ENCODE results near the gene TOR1AIP2. TPM values are rescaled to one million over a fixed set of nuclear protein-coding genes. Genes with fewer than 3 reads are reported as not detected.

Gene TOR1AIP2
- total and polyA plus RNA-seq, 3 experiments from 2014 or later: 10.1 to 71.6 (median 71.4) TPM

DNA sequence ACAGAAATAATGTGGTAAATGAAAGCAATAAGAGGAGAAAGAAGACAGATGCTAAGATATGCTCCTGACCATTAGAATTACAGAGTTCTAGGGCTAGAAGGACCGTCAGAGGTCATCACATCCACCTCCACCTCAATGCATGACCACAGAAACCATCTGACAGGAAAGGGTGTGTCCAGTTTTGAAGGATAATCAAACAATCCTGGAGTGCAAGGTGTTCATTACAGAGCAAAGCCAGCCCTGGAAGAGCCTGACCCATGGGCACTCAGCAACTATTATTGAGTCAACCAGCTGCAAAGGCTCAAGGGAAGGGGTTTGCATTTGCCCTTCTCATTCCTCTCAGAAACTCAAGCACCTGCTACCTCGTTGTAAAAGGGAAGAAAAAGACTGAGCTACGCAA is 46.4 kb downstream of the TOR1AIP2 start:
- no peak for DNase-seq
- Histone ChIP-seq H3K36me3 (ENCODE audit: insufficient read depth, low read length) (no peaks in the 10 kb centered on the region), H3K4me3 (ENCODE audit: low read length) (no peak overlapping the region), H3K27me3 (ENCODE audit: insufficient read depth, low read length, poor library complexity, severe bottlenecking) (no peaks in the 10 kb centered on the region), H3K4me1 (ENCODE audit: insufficient read depth, low read length) (peaks cover 20% of the 10 kb centered on the region), H3K9me3 (ENCODE audit: low read length) (no peaks in the 10 kb centered on the region), H3K27ac (ENCODE audit: low read depth, low read length) (no peak overlapping the region)
- Mint-ChIP-seq H3K27me3 (peaks cover 2 to 24% of the 10 kb centered on the region in 2 donors), H3K27ac (peak overlapping the region in 5 of 8 donors; percentile 4 to 54 (median 51)), H3K36me3 (peaks cover 0 to 2% (median 0%) of the 10 kb centered on the region in 3 donors), H3K9me3 (no peaks in the 10 kb centered on the region), H3K4me3 (peak overlapping the region in 4 of 7 donors; percentile 12 to 63 (median 30)), H3K4me1 (peaks cover 21 to 24% (median 22%) of the 10 kb centered on the region in 3 donors)
- POLR2A ChIA-PET: no interaction called here
- CTCF ChIA-PET: interaction anchor here (1.3 to 1.8 kb wide), 2 partner anchors 17 to 22 kb away, joined by 7 read pairs; no protein-coding TSS in a partner anchor

DNA sequence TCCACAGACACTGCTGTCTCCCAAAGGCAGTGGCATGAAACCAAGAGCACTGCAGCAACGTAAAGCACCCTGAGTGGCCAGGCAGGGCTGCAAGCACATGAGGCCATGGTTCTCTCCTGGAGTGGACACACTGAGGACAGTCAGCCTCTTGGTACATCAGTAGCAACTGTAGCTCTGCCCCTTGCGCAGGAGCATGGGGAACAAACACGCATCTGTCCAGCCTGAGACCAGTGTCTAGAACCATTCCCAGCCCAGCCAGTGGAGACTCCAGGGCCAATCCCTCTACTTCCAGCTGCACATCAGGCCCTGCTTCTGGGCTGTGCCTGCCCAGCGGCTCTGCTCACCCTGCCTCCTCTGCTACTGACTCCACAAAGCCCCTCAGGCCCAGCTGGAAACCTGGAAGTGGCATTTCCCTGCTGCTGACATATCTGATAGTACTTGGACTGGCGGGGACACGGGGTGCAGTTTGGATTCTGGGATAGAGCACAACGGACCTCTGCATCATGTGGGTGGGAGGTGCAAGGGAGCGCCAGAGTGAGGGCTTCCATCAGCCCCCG is 49.0 kb downstream of the TOR1AIP2 start:
- ChIA-PET POLR2A (no interaction called here), CTCF (interaction anchor here (1.5 to 1.8 kb wide), 2 partner anchors 10 to 14 kb away, joined by 3 to 13 read pairs; no protein-coding TSS in a partner anchor)
- no peak overlapping the region for H3K4me3 Mint-ChIP-seq
- Histone ChIP-seq H3K4me3 (ENCODE audit: low read length) (no peak overlapping the region), H3K9me3 (ENCODE audit: low read length) (no peaks in the 10 kb centered on the region), H3K27ac (ENCODE audit: low read depth, low read length) (no peak overlapping the region), H3K4me1 (ENCODE audit: insufficient read depth, low read length) (peaks cover 20% of the 10 kb centered on the region), H3K27me3 (ENCODE audit: insufficient read depth, low read length, poor library complexity, severe bottlenecking) (no peaks in the 10 kb centered on the region), H3K36me3 (ENCODE audit: insufficient read depth, low read length) (no peaks in the 10 kb centered on the region)
- no peaks in the 10 kb centered on the region for H3K9me3 Mint-ChIP-seq
- peaks cover 10 to 32% of the 10 kb centered on the region in 2 donors for H3K27me3 Mint-ChIP-seq
- no peak overlapping the region for H3K27ac Mint-ChIP-seq
- DNase-seq: no peak
- peaks cover 21 to 24% (median 22%) of the 10 kb centered on the region in 3 donors for H3K4me1 Mint-ChIP-seq
- no peaks in the 10 kb centered on the region for H3K36me3 Mint-ChIP-seq

DNA sequence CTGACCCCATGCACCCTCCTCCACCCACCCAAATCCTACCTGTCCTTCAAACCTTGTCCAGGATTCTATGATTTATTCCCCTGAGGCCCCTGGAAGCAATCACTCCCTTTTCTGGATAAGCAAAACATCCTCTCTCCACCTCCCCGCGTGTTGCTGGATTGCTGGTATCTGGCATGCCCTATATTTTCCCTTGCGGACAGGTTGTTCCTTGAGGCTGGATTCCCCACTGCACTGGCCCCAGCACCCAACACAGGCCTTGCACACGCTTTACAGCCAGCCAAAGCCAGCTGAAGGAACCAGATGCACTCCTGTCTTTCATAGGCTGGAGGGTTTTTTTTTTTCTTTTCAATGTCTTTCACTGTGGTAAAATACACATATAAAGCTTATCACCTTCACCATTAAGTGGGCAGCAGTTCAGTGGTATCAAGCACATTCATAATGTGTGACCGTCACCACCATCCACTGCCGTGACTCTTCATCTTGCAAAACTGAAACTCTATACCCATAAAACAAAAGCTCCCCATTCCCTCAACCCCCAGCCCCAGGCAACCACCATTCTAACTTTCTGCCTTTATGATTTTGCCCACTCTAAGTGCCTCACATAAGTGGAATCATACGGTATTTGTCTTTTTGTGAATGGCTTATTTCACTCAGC is 50.9 kb downstream of the TOR1AIP2 start:
- no peak overlapping the region for H3K4me3 Mint-ChIP-seq
- H3K27me3 Mint-ChIP-seq: peaks cover 10 to 32% of the 10 kb centered on the region in 2 donors
- ChIA-PET CTCF (interaction anchor here (1.1 to 1.8 kb wide), 2 partner anchors 12 to 17 kb away, joined by 3 to 13 read pairs; no protein-coding TSS in a partner anchor), POLR2A (no interaction called here)
- H3K4me1 Mint-ChIP-seq: peaks cover 12 to 14% (median 14%) of the 10 kb centered on the region in 3 donors
- H3K36me3 Mint-ChIP-seq: no peaks in the 10 kb centered on the region
- DNase-seq: no peak
- H3K9me3 ChIP-seq (ENCODE audit: low read length): no peaks in the 10 kb centered on the region
- no peaks in the 10 kb centered on the region for H3K36me3 ChIP-seq (ENCODE audit: insufficient read depth, low read length)
- H3K4me3 ChIP-seq (ENCODE audit: low read length): no peak overlapping the region
- peaks cover 13% of the 10 kb centered on the region for H3K4me1 ChIP-seq (ENCODE audit: insufficient read depth, low read length)
- H3K27ac ChIP-seq (ENCODE audit: low read depth, low read length): no peak overlapping the region
- H3K9me3 Mint-ChIP-seq: no peaks in the 10 kb centered on the region
- H3K27ac Mint-ChIP-seq: no peak overlapping the region
- H3K27me3 ChIP-seq (ENCODE audit: insufficient read depth, low read length, poor library complexity, severe bottlenecking): no peaks in the 10 kb centered on the region

DNA sequence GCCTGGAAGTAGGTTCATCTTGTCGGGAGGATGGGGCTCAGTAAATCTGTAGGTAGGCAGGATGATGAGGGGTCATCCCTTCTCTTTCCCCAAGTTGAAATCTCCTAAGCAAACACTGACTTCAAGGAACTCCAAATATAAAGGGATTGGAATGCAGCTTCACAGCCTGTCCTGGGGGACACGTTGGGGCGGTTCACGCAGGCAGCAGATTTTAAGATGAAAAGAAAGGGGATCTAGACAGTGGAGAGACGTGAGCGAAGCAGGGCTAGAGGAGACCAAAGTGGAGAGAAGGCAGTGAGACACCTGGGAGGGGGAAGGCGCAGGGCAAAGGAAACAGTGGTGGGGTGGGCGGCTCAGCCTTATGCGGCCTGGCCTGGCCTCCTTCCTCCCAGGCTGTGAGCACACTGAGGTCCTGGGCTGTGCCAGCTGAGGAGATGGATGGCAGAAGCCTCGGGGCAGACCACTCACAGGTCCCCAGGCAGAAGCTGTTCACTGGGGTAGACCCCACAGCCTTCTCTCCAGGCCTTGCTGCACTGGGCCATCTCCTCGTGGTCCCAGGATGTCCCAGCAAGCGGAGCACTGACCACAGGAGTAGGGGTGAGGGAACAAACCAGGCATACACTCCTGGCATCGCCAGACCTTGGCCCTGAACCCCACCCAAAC is 51.7 kb downstream of the TOR1AIP2 start:
- Mint-ChIP-seq H3K27ac (no peak overlapping the region), H3K9me3 (no peaks in the 10 kb centered on the region), H3K4me1 (peaks cover 4 to 6% (median 5%) of the 10 kb centered on the region in 3 donors), H3K4me3 (no peak overlapping the region), H3K27me3 (peaks cover 10 to 32% of the 10 kb centered on the region in 2 donors), H3K36me3 (no peaks in the 10 kb centered on the region)
- Histone ChIP-seq H3K4me3 (ENCODE audit: low read length) (no peak overlapping the region), H3K4me1 (ENCODE audit: insufficient read depth, low read length) (peaks cover 5% of the 10 kb centered on the region), H3K9me3 (ENCODE audit: low read length) (no peaks in the 10 kb centered on the region), H3K36me3 (ENCODE audit: insufficient read depth, low read length) (no peaks in the 10 kb centered on the region), H3K27me3 (ENCODE audit: insufficient read depth, low read length, poor library complexity, severe bottlenecking) (no peaks in the 10 kb centered on the region), H3K27ac (ENCODE audit: low read depth, low read length) (no peak overlapping the region)
- no peak for DNase-seq
- POLR2A ChIA-PET: no interaction called here
- CTCF ChIA-PET: no interaction called here

DNA sequence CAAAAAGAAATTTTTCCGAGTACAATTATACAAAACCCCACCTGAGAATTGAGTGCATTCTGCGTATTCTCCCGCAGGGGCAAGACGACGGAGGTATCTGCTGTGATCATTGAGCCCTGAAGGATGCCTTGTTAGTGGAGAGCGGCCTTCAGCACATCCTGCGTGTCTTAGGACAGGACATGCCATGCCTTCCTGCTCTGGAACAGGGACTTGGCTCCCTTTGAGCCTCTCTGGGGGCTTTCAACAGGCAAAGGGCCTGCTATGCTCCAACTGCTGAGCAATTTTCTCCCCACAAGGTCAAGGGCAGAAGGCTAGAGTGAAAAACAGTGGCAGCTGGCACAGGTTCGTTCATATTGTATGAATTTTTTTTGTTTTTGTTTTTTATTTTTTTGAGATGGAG is 52.4 kb downstream of the TOR1AIP2 start:
- H3K9me3 ChIP-seq (ENCODE audit: low read length): no peaks in the 10 kb centered on the region
- H3K4me3 Mint-ChIP-seq: no peak overlapping the region
- H3K4me3 ChIP-seq (ENCODE audit: low read length): no peak overlapping the region
- CTCF ChIA-PET: no interaction called here
- no peaks in the 10 kb centered on the region for H3K4me1 Mint-ChIP-seq
- peaks cover 10 to 32% of the 10 kb centered on the region in 2 donors for H3K27me3 Mint-ChIP-seq
- H3K36me3 ChIP-seq (ENCODE audit: insufficient read depth, low read length): no peaks in the 10 kb centered on the region
- H3K27ac Mint-ChIP-seq: no peak overlapping the region
- no peaks in the 10 kb centered on the region for H3K27me3 ChIP-seq (ENCODE audit: insufficient read depth, low read length, poor library complexity, severe bottlenecking)
- POLR2A ChIA-PET: no interaction called here
- H3K27ac ChIP-seq (ENCODE audit: low read depth, low read length): no peak overlapping the region
- no peak for DNase-seq
- H3K36me3 Mint-ChIP-seq: no peaks in the 10 kb centered on the region
- H3K9me3 Mint-ChIP-seq: no peaks in the 10 kb centered on the region
- H3K4me1 ChIP-seq (ENCODE audit: insufficient read depth, low read length): no peaks in the 10 kb centered on the region

DNA sequence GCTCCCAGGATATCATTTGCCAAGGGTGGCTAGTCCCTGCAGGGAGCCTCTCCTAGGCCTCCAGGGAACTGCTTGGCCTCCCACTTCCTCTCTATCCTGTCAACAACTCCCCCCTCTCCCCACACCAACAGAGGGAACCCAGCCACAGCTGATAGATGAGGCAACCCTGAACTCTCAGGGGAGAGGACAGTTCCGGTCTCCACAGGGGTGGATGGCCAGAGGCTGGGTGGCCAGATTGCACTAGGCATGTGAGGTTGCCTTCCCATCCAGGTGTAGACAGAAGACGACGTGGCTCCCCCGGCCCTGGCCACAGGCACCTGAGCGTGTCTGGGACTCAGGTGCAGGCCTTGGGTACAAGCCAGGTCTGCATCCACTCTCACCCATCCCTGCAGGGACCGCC is 53.3 kb downstream of the TOR1AIP2 start:
- H3K9me3 ChIP-seq (ENCODE audit: low read length): no peaks in the 10 kb centered on the region
- Mint-ChIP-seq H3K36me3 (no peaks in the 10 kb centered on the region), H3K4me1 (no peaks in the 10 kb centered on the region), H3K27ac (peak overlapping the region in 1 of 8 donors; percentile 13), H3K9me3 (no peaks in the 10 kb centered on the region), H3K4me3 (no peak overlapping the region), H3K27me3 (peaks cover 10 to 26% of the 10 kb centered on the region in 2 donors)
- H3K4me3 ChIP-seq (ENCODE audit: low read length): no peak overlapping the region
- no peak overlapping the region for H3K27ac ChIP-seq (ENCODE audit: low read depth, low read length)
- H3K4me1 ChIP-seq (ENCODE audit: insufficient read depth, low read length): no peaks in the 10 kb centered on the region
- H3K36me3 ChIP-seq (ENCODE audit: insufficient read depth, low read length): no peaks in the 10 kb centered on the region
- ChIA-PET POLR2A (no interaction called here), CTCF (interaction anchor here (1.4 to 3.8 kb wide), 2 partner anchors 10 to 15 kb away, joined by 16 to 19 read pairs; no protein-coding TSS in a partner anchor)
- no peaks in the 10 kb centered on the region for H3K27me3 ChIP-seq (ENCODE audit: insufficient read depth, low read length, poor library complexity, severe bottlenecking)
- no peak for DNase-seq

DNA sequence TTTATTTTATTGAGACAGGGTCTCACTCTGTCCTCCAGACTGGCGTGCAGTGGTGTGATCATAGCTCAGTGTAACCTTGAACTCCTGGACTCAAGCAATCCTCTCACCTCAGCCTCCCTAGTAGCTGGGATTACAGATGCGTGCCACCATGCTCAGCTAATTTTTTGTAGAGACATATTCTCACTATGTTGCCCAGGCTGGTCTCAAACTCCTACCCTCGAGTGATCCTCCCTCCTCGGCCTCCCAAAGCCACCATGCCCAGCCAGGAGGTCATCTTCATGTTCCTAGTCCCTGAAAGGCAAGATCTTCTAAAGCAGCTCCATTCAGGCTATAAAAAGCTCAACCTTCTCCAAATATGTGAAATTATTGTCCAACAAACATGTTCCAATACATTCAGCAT is 53.9 kb downstream of the TOR1AIP2 start:
- H3K27me3 Mint-ChIP-seq: peaks cover 10 to 23% of the 10 kb centered on the region in 2 donors
- POLR2A ChIA-PET: no interaction called here

DNA sequence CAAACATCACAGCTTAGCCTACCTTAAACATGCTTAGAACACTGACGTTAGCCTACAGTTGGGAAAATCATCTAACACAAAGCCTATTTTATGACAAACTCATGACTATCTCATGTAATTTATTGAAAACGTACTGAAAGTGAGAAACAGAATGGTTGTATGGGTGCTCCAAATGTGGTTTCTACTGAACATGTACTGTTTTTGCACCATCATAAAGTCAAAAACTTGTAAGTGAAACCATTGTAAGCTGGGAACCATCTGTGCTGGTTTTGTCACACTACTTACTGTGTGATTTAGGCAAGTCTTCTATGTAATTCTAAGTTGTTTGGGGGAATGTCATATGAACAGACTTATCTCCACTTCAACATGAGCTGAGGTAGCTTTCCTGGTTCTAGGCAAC is 55.5 kb downstream of the TOR1AIP2 start:
- Mint-ChIP-seq H3K27me3 (peaks cover 8 to 15% of the 10 kb centered on the region in 2 donors), H3K4me3 (no peak overlapping the region), H3K36me3 (no peaks in the 10 kb centered on the region), H3K9me3 (no peaks in the 10 kb centered on the region), H3K4me1 (no peaks in the 10 kb centered on the region), H3K27ac (peak overlapping the region in 1 of 8 donors; percentile 56)
- no peaks in the 10 kb centered on the region for H3K27me3 ChIP-seq (ENCODE audit: insufficient read depth, low read length, poor library complexity, severe bottlenecking)
- no peak overlapping the region for H3K27ac ChIP-seq (ENCODE audit: low read depth, low read length)
- H3K9me3 ChIP-seq (ENCODE audit: low read length): no peaks in the 10 kb centered on the region
- ChIA-PET POLR2A (no interaction called here), CTCF (interaction anchor here (1.4 to 3.8 kb wide), 2 partner anchors 8 to 13 kb away, joined by 6 to 19 read pairs; no protein-coding TSS in a partner anchor)
- no peaks in the 10 kb centered on the region for H3K36me3 ChIP-seq (ENCODE audit: insufficient read depth, low read length)
- no peak overlapping the region for H3K4me3 ChIP-seq (ENCODE audit: low read length)
- no peaks in the 10 kb centered on the region for H3K4me1 ChIP-seq (ENCODE audit: insufficient read depth, low read length)
- DNase-seq: no peak

More for the DNA sequence above, 53.9 kb downstream of the TOR1AIP2 start:
- no peaks in the 10 kb centered on the region for H3K9me3 ChIP-seq (ENCODE audit: low read length)
- H3K4me1 ChIP-seq (ENCODE audit: insufficient read depth, low read length): no peaks in the 10 kb centered on the region
- Mint-ChIP-seq H3K9me3 (no peaks in the 10 kb centered on the region), H3K4me3 (peak overlapping the region in 1 of 7 donors; percentile 45), H3K27ac (no peak overlapping the region), H3K36me3 (no peaks in the 10 kb centered on the region), H3K4me1 (no peaks in the 10 kb centered on the region)
- no peak overlapping the region for H3K27ac ChIP-seq (ENCODE audit: low read depth, low read length)
- DNase-seq: no peak
- no peak overlapping the region for H3K4me3 ChIP-seq (ENCODE audit: low read length)
- CTCF ChIA-PET: interaction anchor here (1.4 to 3.8 kb wide), 2 partner anchors 9 to 14 kb away, joined by 16 to 19 read pairs; no protein-coding TSS in a partner anchor
- no peaks in the 10 kb centered on the region for H3K27me3 ChIP-seq (ENCODE audit: insufficient read depth, low read length, poor library complexity, severe bottlenecking)
- no peaks in the 10 kb centered on the region for H3K36me3 ChIP-seq (ENCODE audit: insufficient read depth, low read length)
